GM13977 (cell line): ENCODE data around the gene SSPN.
"Not testable (repeated sequence)": the region's sequence is repeated elsewhere in the genome, so short reads cannot be mapped to it uniquely, and the experiment has no call there.

Experiments used
- DNase-seq: peaks from one replicate; pipeline ENCODE4 v3.0.0; 2012; ENCODE audit warnings: low spot score
- CTCF ChIP-seq: IDR thresholded peaks from 2 replicates; pipeline ENCODE4 v1.5.1; 2012; ENCODE audit warnings: mild to moderate bottlenecking, control low read depth; ENCODE audit not compliant: insufficient read depth; ENCODE audit errors: extremely low read depth, missing control alignments
- in situ Hi-C: fragments of 300-500 bp; cut with MboI; formaldehyde crosslinking; loops from one replicate; pipeline ENCODE4 v1.12.0; 2022; ENCODE audit warnings: low sequenced_read_pairs, low pct_unique_long_range_greater_than_20kb, mixed read lengths, inconsistent platforms; ENCODE audit not compliant: unreplicated experiment

SSPN gene

GRCh38 chr12:26233631-26234030 lies 38.3 kb downstream of the SSPN start:
- no peak for TF ChIP-seq CTCF
- DNase-seq, result no peak
- in situ Hi-C loops, result no loop called here

- in situ Hi-C loops, DNase-seq: not testable (repeated sequence)
Observed at GRCh38 chr12:26235465-26235864, 40.1 kb downstream of the SSPN start.

- in situ Hi-C loops, result no loop called here
- TF ChIP-seq CTCF, result no peak
Observed at GRCh38 chr12:26238341-26239121, 43.2 kb downstream of the SSPN start.

GRCh38 chr12:26239122-26239851 lies 43.9 kb downstream of the SSPN start:
- TF ChIP-seq CTCF, result no peak
- no peak for DNase-seq
- in situ Hi-C loops, result no loop called here

More at GRCh38 chr12:26238341-26239121, 43.2 kb downstream of the SSPN start:
- no peak for DNase-seq

GRCh38 chr12:26239852-26240815 lies 44.8 kb downstream of the SSPN start:
- DNase-seq, result no peak
- in situ Hi-C loops, result no loop called here
- TF ChIP-seq CTCF, result no peak

GRCh38 chr12:26241080-26241479 lies 45.7 kb downstream of the SSPN start:
- no peak for DNase-seq
- TF ChIP-seq CTCF, result no peak
- in situ Hi-C loops, result no loop called here
